Measurements from ENCODE around the gene FAM120AOS. TPM values are rescaled to one million over a fixed set of nuclear protein-coding genes. Genes with fewer than 3 reads are reported as not detected.

The FAM120AOS gene
- total and polyA plus RNA-seq, 2 donors from 2014 or later = 38.7 to 53.2 TPM

- intact Hi-C loops (cut with DNase I) = no loop called here
- Histone ChIP-seq H3K27ac (ENCODE audit: low read depth in 2 of 2, low read length in 2 of 2) (no peak overlapping the region), H3K4me1 (ENCODE audit: control insufficient read depth in 2 of 3, insufficient read depth in 2 of 3, low read depth in 1 of 3, low read length in 3 of 3) (no peaks in the 10 kb centered on the region), H3K9me3 (ENCODE audit: control insufficient read depth in 2 of 3, insufficient read depth in 1 of 3, low read length in 3 of 3) (peaks cover 0 to 7% (median 2%) of the 10 kb centered on the region in 3 donors), H3K4me3 (ENCODE audit: low read length in 3 of 3) (no peak overlapping the region), H3K9ac (ENCODE audit: low read length in 3 of 3) (no peak overlapping the region), H3K36me3 (ENCODE audit: control insufficient read depth in 2 of 3, insufficient read depth in 3 of 3, low read length in 3 of 3) (no peaks in the 10 kb centered on the region), H3K27me3 (ENCODE audit: control insufficient read depth, insufficient read depth, low read length) (no peaks in the 10 kb centered on the region)
- DNase-seq (no peak), FAIRE-seq (no peak)
- no peak for TF ChIP-seq CTCF (IDR thresholded peaks at IDR 0.05; ENCODE audit: borderline replicate concordance, extremely low read depth, insufficient read depth)
Measured at GRCh38 chr9:93417538-93417937, 35.8 kb downstream of the FAM120AOS start.

- H3K9me3 ChIP-seq (ENCODE audit: control insufficient read depth in 2 of 3, insufficient read depth in 1 of 3, low read length in 3 of 3) = peaks cover 0 to 7% (median 2%) of the 10 kb centered on the region in 3 donors
- intact Hi-C loops (cut with DNase I) = no loop called here
- H3K27me3 ChIP-seq (ENCODE audit: control insufficient read depth, insufficient read depth, low read length) = no peaks in the 10 kb centered on the region
- H3K36me3 ChIP-seq (ENCODE audit: control insufficient read depth in 2 of 3, insufficient read depth in 3 of 3, low read length in 3 of 3) = no peaks in the 10 kb centered on the region
- DNase-seq (no peak), FAIRE-seq (no peak)
- no peak for TF ChIP-seq CTCF (IDR thresholded peaks at IDR 0.05; ENCODE audit: borderline replicate concordance, extremely low read depth, insufficient read depth)
- H3K4me1 ChIP-seq (ENCODE audit: control insufficient read depth in 2 of 3, insufficient read depth in 2 of 3, low read depth in 1 of 3, low read length in 3 of 3) = no peaks in the 10 kb centered on the region
- no peak overlapping the region for H3K27ac ChIP-seq (ENCODE audit: low read depth in 2 of 2, low read length in 2 of 2)
- H3K4me3 ChIP-seq (ENCODE audit: low read length in 3 of 3) = no peak overlapping the region
- no peak overlapping the region for H3K9ac ChIP-seq (ENCODE audit: low read length in 3 of 3)
Measured at GRCh38 chr9:93416530-93417235, 36.7 kb downstream of the FAM120AOS start.

- intact Hi-C loops (cut with DNase I) = no loop called here
- peaks cover 0 to 7% (median 2%) of the 10 kb centered on the region in 3 donors for H3K9me3 ChIP-seq (ENCODE audit: control insufficient read depth in 2 of 3, insufficient read depth in 1 of 3, low read length in 3 of 3)
- DNase-seq (no peak), FAIRE-seq (no peak)
- H3K9ac ChIP-seq (ENCODE audit: low read length in 3 of 3) = no peak overlapping the region
- no peak overlapping the region for H3K27ac ChIP-seq (ENCODE audit: low read depth in 2 of 2, low read length in 2 of 2)
- no peak overlapping the region for H3K4me3 ChIP-seq (ENCODE audit: low read length in 3 of 3)
- no peaks in the 10 kb centered on the region for H3K36me3 ChIP-seq (ENCODE audit: control insufficient read depth in 2 of 3, insufficient read depth in 3 of 3, low read length in 3 of 3)
- H3K27me3 ChIP-seq (ENCODE audit: control insufficient read depth, insufficient read depth, low read length) = no peaks in the 10 kb centered on the region
- no peaks in the 10 kb centered on the region for H3K4me1 ChIP-seq (ENCODE audit: control insufficient read depth in 2 of 3, insufficient read depth in 2 of 3, low read depth in 1 of 3, low read length in 3 of 3)
- TF ChIP-seq CTCF (IDR thresholded peaks at IDR 0.05; ENCODE audit: borderline replicate concordance, extremely low read depth, insufficient read depth) = no peak
Measured at GRCh38 chr9:93415176-93415690, 38.1 kb downstream of the FAM120AOS start.
